Spinal cord (tissue), 10 donors: ENCODE results near the gene ACKR3. TPM values are rescaled to one million over a fixed set of nuclear protein-coding genes. Genes with fewer than 3 reads are reported as not detected.

Experiments
- DNase-seq, 6 donors: peaks; one replicate each; pipeline versions ENCODE4 v3.0.0 to v3.0.0-alpha.2; 2013 to 2015; ENCODE audit warnings: low spot score in 6 of 6, low read depth in 4 of 6
- H3K27ac ChIP-seq: one replicate; pipeline ENCODE4 v1.5.1; 2013; ENCODE audit warnings: low read depth, low read length, control low read depth
- H3K27me3 ChIP-seq: one replicate; pipeline ENCODE4 v1.6.1; 2013; ENCODE audit warnings: low read length; ENCODE audit not compliant: control insufficient read depth, insufficient read depth
- H3K36me3 ChIP-seq: one replicate; pipeline ENCODE4 v1.6.1; 2013; ENCODE audit warnings: low read length; ENCODE audit not compliant: control insufficient read depth, insufficient read depth
- H3K4me1 ChIP-seq: one replicate; pipeline ENCODE4 v1.6.1; 2013; ENCODE audit warnings: low read length; ENCODE audit not compliant: control insufficient read depth, insufficient read depth
- H3K4me3 ChIP-seq: one replicate; pipeline ENCODE4 v1.5.1; 2013; ENCODE audit warnings: low read depth, low read length, control low read depth
- H3K9me3 ChIP-seq: one replicate; pipeline ENCODE4 v1.6.1; 2013; ENCODE audit warnings: low read length; ENCODE audit not compliant: control insufficient read depth, insufficient read depth
- WGBS: methylation state at CpG from one replicate; pipeline ENCODE4 v1.1.5; 2013; ENCODE audit warnings: missing lambda C conversion rate; ENCODE audit not compliant: insufficient coverage; 5-methylcytosine and 5-hydroxymethylcytosine counted together
- polyA plus RNA-seq, 2 donors: library from polyadenylated mRNA; unstranded; fragments of 120-200 nt; gene quantifications; one replicate each; pipeline ENCODE4 v1.2.1, GENCODE V29; 2013; ENCODE audit not compliant: insufficient read length in 2 of 2
- total RNA-seq, 2 donors: library from RNA; depleted of rRNA in 1 of 2; stranded (reverse); fragments of 120-200 nt in 1 of 2; fragments of >200 nt in 1 of 2; gene quantifications; one replicate each; pipeline versions ENCODE4 v1.2.3 to v1.2.4, GENCODE V29; 2013 to 2014
- donor health status: healthy.

ACKR3 gene
- total and polyA plus RNA-seq, 4 donors, result 14.9 to 52.0 (median 29.6) TPM

GRCh38 chr2:236565879-236566402 lies 3.7 kb upstream of the ACKR3 start:
- no peaks in the 10 kb centered on the region for H3K36me3 ChIP-seq
- H3K4me3 ChIP-seq, result no peak overlapping the region
- H3K27me3 ChIP-seq, result peaks cover 24% of the 10 kb centered on the region
- no peak overlapping the region for H3K27ac ChIP-seq
- H3K9me3 ChIP-seq, result no peaks in the 10 kb centered on the region
- peaks cover 20% of the 10 kb centered on the region for H3K4me1 ChIP-seq
- WGBS, result 85% methylated on average over 14 of the region's 17 CpGs
- DNase-seq, result no peak

- H3K27me3 ChIP-seq, result peaks cover 24% of the 10 kb centered on the region
- no peaks in the 10 kb centered on the region for H3K36me3 ChIP-seq
- WGBS, result 84% methylated on average over 6 of the region's 6 CpGs
- no peak for DNase-seq
- H3K27ac ChIP-seq, result no peak overlapping the region
- H3K4me1 ChIP-seq, result peaks cover 24% of the 10 kb centered on the region
- no peak overlapping the region for H3K4me3 ChIP-seq
- no peaks in the 10 kb centered on the region for H3K9me3 ChIP-seq
These were observed 3.0 kb upstream of the ACKR3 start for GRCh38 chr2:236566596-236566995.

- H3K36me3 ChIP-seq, result peaks cover under 1% of the 10 kb centered on the region
- peak overlapping the region; percentile 36 for H3K4me3 ChIP-seq
- WGBS, result 3% methylated on average over 39 of the region's 49 CpGs
- peaks cover 36% of the 10 kb centered on the region for H3K4me1 ChIP-seq
- H3K9me3 ChIP-seq, result no peaks in the 10 kb centered on the region
- H3K27ac ChIP-seq, result peak overlapping the region; percentile 84
- peaks cover 24% of the 10 kb centered on the region for H3K27me3 ChIP-seq
- DNase-seq, result peak in 2 of 6 donors; percentile 75 to 79
These were observed 1.3 kb upstream of the ACKR3 start for GRCh38 chr2:236568068-236568921.

- peaks cover 4% of the 10 kb centered on the region for H3K36me3 ChIP-seq
- H3K4me1 ChIP-seq, result peaks cover 43% of the 10 kb centered on the region
- peak overlapping the region; percentile 78 for H3K27ac ChIP-seq
- 8% methylated on average over 4 of the region's 10 CpGs for WGBS
- peaks cover 21% of the 10 kb centered on the region for H3K27me3 ChIP-seq
- DNase-seq, result no peak
- no peaks in the 10 kb centered on the region for H3K9me3 ChIP-seq
- peak overlapping the region; percentile 61 for H3K4me3 ChIP-seq
These were observed 578 bp upstream of the ACKR3 start for GRCh38 chr2:236568922-236569572.

- Histone ChIP-seq H3K9me3 (no peaks in the 10 kb centered on the region), H3K4me3 (peak overlapping the region; percentile 61), H3K27me3 (peaks cover 21% of the 10 kb centered on the region), H3K27ac (peak overlapping the region; percentile 78), H3K4me1 (peaks cover 55% of the 10 kb centered on the region), H3K36me3 (peaks cover 4% of the 10 kb centered on the region)
- WGBS, result 33% methylated on average over 3 of the region's 6 CpGs
- DNase-seq, result peak in 1 of 6 donors; percentile 34
These were observed 650 bp downstream of the ACKR3 start for GRCh38 chr2:236570081-236570868.

GRCh38 chr2:236571145-236571544 lies 1.5 kb downstream of the ACKR3 start:
- WGBS, result 8% methylated on average over 6 of the region's 6 CpGs
- H3K4me1 ChIP-seq, result peaks cover 61% of the 10 kb centered on the region
- H3K36me3 ChIP-seq, result peaks cover 4% of the 10 kb centered on the region
- H3K27me3 ChIP-seq, result peaks cover 13% of the 10 kb centered on the region
- peak overlapping the region; percentile 61 for H3K4me3 ChIP-seq
- no peaks in the 10 kb centered on the region for H3K9me3 ChIP-seq
- H3K27ac ChIP-seq, result peak overlapping the region; percentile 78
- peak in 2 of 6 donors; percentile 56 to 57 for DNase-seq

GRCh38 chr2:236572482-236572881 lies 2.9 kb downstream of the ACKR3 start:
- H3K4me1 ChIP-seq, result peaks cover 67% of the 10 kb centered on the region
- peak overlapping the region; percentile 78 for H3K27ac ChIP-seq
- H3K36me3 ChIP-seq, result peaks cover 4% of the 10 kb centered on the region
- WGBS, result 34% methylated on average over 9 of the region's 9 CpGs
- peaks cover 8% of the 10 kb centered on the region for H3K27me3 ChIP-seq
- peak overlapping the region; percentile 61 for H3K4me3 ChIP-seq
- peak in 1 of 6 donors; percentile 54 for DNase-seq
- no peaks in the 10 kb centered on the region for H3K9me3 ChIP-seq

GRCh38 chr2:236573066-236573929 lies 3.7 kb downstream of the ACKR3 start:
- H3K27me3 ChIP-seq, result peaks cover 4% of the 10 kb centered on the region
- no peak overlapping the region for H3K4me3 ChIP-seq
- no peak overlapping the region for H3K27ac ChIP-seq
- no peak for DNase-seq
- no peaks in the 10 kb centered on the region for H3K9me3 ChIP-seq
- H3K4me1 ChIP-seq, result peaks cover 68% of the 10 kb centered on the region
- WGBS, result 89% methylated on average over 10 of the region's 12 CpGs
- peaks cover 4% of the 10 kb centered on the region for H3K36me3 ChIP-seq
